Measurements from ENCODE around the gene TULP4. TPM values are rescaled to one million over a fixed set of nuclear protein-coding genes. Genes with fewer than 3 reads are reported as not detected.

Gene TULP4
- total and polyA plus RNA-seq, 2 of the 8 experiments (the other 6 are each of a cell fraction or from before 2014, with no cell fraction given) = 7.7 to 51.6 TPM

DNA sequence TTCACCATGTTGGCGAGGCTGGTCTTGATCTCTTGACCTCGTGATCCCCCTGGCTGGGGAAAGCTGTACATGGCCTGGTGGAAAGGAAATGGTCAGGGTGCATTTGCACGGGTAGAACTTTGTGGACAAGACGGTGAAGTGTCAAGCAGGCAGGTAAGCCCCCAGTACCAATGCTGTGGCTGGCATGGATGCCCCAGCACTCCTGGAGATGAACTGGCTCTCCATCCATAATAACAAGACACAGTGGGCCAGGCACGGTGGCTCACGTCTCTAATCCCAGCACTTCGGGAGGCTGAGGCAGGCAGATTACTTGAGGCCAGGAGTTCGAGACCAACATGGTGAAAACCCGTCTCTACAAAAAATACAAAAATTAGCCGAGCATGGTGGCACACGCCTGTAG, 210.4 kb downstream of the TULP4 start:
- ChIA-PET POLR2A (ENCODE audit: partially characterized antibody) (no interaction called here), CTCF (ENCODE audit: partially characterized antibody) (interaction anchor here (0.6 to 4.5 kb wide), 6 partner anchors 17 to 334 kb away, joined by 3 to 24 read pairs (median 3); no protein-coding TSS in a partner anchor)
- H3K9ac ChIP-seq (replicated peaks in 1 of 4; ENCODE audit: extremely low read depth in 1 of 4, low read depth in 3 of 4, low read length in 3 of 4) = no peak overlapping the region
- H4K5ac ChIP-seq (ENCODE audit: insufficient read length, low read depth, low read length) = no peak overlapping the region
- H3K79me2 ChIP-seq (ENCODE audit: control insufficient read depth in 1 of 2, insufficient read depth in 2 of 2, low read length in 2 of 2) = no peaks in the 10 kb centered on the region
- H2AFZ ChIP-seq (ENCODE audit: low read length) = no peak overlapping the region
- H2BK12ac ChIP-seq (ENCODE audit: low read depth, low read length) = 0 out of 2 replicates have a peak overlapping the region, but pooled peaks have one; percentile 43
- no peaks in the 10 kb centered on the region for H3K36me3 ChIP-seq (ENCODE audit: control insufficient read depth in 2 of 4, insufficient read depth in 4 of 4, low read length in 3 of 4)
- no peak overlapping the region for H2AK5ac ChIP-seq (ENCODE audit: low read depth, low read length)
- H3K23me2 ChIP-seq (ENCODE audit: low read depth, low read length) = no peaks in the 10 kb centered on the region
- no peaks in the 10 kb centered on the region; a peak in 1 of 4 replicates for H3K9me3 ChIP-seq (ENCODE audit: insufficient read depth in 2 of 2, low read depth in 1 of 2, low read length in 1 of 2)
- H3K27me3 ChIP-seq (replicated peaks in 1 of 4; ENCODE audit: control insufficient read depth in 3 of 4, extremely low read depth in 1 of 4, insufficient read depth in 3 of 4, low read length in 3 of 4) = no peaks in the 10 kb centered on the region
- H3K14ac ChIP-seq (ENCODE audit: insufficient read length) = no peak overlapping the region
- FAIRE-seq = no peak
- H2BK15ac ChIP-seq (ENCODE audit: low read length) = no peak overlapping the region
- DNase-seq (ENCODE audit: low read depth in 1 of 2, low spot score in 2 of 2) = no peak
- WGBS, 2 experiments (ENCODE audit: extremely low coverage in 1 of 2, insufficient coverage in 1 of 2, insufficient read length in 1 of 2, insufficient replicate concordance in 2 of 2, low coverage in 1 of 2, low lambda C conversion rate in 2 of 2, missing lambda C conversion rate in 1 of 2) = 92% methylated on average over 11 of the region's 11 CpGs; no CpG with 5 or more reads in 1 of the 2 experiments
- no peaks in the 10 kb centered on the region for H4K20me1 ChIP-seq (replicated peaks in 1 of 2; ENCODE audit: control insufficient read depth in 1 of 2, insufficient read depth in 2 of 2, low read length in 2 of 2)
- H3K79me1 ChIP-seq (ENCODE audit: low read depth, low read length) = no peaks in the 10 kb centered on the region
- H4K91ac ChIP-seq (replicated peaks; ENCODE audit: insufficient read length, low read length) = no peak overlapping the region
- H3K18ac ChIP-seq (ENCODE audit: extremely low read depth, low read length) = no peak overlapping the region
- no peak overlapping the region for H2BK5ac ChIP-seq (ENCODE audit: low read depth, low read length)
- no peak overlapping the region for H3K56ac ChIP-seq (replicated peaks; ENCODE audit: insufficient read length, low read depth, low read length)
- peaks cover 0 to 4% (median 4%) of the 10 kb centered on the region in 4 experiments; a peak in 4 of 7 replicates for H3K4me1 ChIP-seq (replicated peaks in 1 of 4; ENCODE audit: control insufficient read depth in 3 of 4, insufficient read depth in 4 of 4, low read length in 3 of 4)
- H3K23ac ChIP-seq (ENCODE audit: insufficient read length) = no peak overlapping the region
- H3K4me2 ChIP-seq (ENCODE audit: insufficient read depth in 1 of 2, low read depth in 2 of 2, low read length in 2 of 2) = no peak overlapping the region
- no peak overlapping the region for H2BK20ac ChIP-seq (ENCODE audit: low read length)
- no peak overlapping the region for H4K8ac ChIP-seq (ENCODE audit: extremely low read depth, insufficient read depth, low read length)
- H3K4ac ChIP-seq (replicated peaks; ENCODE audit: insufficient read length, low read depth, low read length) = no peak overlapping the region
- no peak overlapping the region for H3K27ac ChIP-seq (ENCODE audit: low read depth, low read length)
- H3K4me3 ChIP-seq (ENCODE audit: extremely low read depth in 1 of 4, insufficient read depth in 2 of 4, low read depth in 3 of 4, low read length in 4 of 4) = no peak overlapping the region
- H2BK120ac ChIP-seq (replicated peaks; ENCODE audit: low read depth, low read length) = no peak overlapping the region
- no peak for TF ChIP-seq BCL11A (IDR thresholded peaks at IDR 0.05; ENCODE audit: low read depth in 2 of 2, low read length in 2 of 2)
- TF ChIP-seq, protein P1, sequence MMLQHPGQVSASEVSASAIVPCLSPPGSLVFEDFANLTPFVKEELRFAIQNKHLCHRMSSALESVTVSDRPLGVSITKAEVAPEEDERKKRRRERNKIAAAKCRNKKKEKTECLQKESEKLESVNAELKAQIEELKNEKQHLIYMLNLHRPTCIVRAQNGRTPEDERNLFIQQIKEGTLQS (IDR thresholded peaks at IDR 0.05; ENCODE audit: insufficient read depth, low read depth, low read length) = no peak
- no peak for TF ChIP-seq SAP30 (IDR thresholded peaks at IDR 0.05; ENCODE audit: insufficient read depth, insufficient replicate concordance, low read length)
- TF ChIP-seq PHF8 (conservative IDR thresholded peaks at IDR 0.05; ENCODE audit: low read depth, low read length) = no peak
